ENCODE measurements around the gene EXPH5.
A peak's percentile ranks its signal among the peaks of the same experiment; 100 is the strongest.

Gene EXPH5

DNA sequence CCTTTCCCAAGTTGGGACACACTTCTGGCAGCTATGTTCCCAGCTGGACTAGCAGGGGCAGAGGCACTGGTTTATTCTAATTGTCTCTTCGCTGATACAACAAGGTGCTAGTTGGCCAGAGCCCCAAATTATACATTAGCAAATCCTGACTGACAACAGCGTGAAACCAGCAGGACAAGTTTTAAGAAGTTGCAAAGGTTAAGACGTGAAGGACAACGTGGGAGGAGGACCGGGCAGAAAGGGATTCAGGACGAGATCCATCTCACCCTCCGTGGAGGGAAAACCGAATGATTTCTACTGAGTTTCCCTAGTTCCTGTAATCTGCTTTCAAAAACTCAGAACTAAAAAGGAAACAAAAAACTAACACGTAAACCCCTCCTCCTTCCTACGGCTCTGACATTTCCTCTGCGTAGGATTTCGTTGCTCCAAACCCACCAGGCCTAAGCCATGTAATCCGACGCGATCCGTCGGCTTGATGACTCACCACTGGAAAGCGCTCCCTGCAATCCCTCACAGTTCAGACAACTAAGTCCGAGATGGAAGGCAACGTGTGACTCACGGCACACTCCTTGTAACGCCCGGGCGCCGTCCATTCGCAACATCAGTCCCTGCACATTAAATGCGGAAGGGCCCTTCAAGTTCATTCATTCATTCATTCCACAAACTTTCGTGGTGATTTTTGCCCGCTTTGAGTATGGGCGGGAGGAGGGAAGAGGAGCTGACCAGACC is 96.1 kb downstream of the EXPH5 start:
- POLR2A ChIA-PET = interaction anchor here (0.6 to 1.4 kb wide), 4 partner anchors 18 to 236 kb away, joined by 3 to 7 read pairs (median 3); partner anchors contain the start of gene EXPH5
- TF ChIP-seq ZNF521 (tag by site-specific recombination; IDR thresholded peaks at IDR 0.05) (no peak), ZNF76 (tag by site-specific recombination; IDR thresholded peaks at IDR 0.05; ENCODE audit: borderline replicate concordance, low read depth) (peak; percentile 26; the same call in 1 of the 2 replicates), KLF7 (tag by site-specific recombination; IDR thresholded peaks at IDR 0.05; ENCODE audit: borderline replicate concordance) (no peak), ZNF248 (tag by site-specific recombination; IDR thresholded peaks at IDR 0.05) (no peak), ZNF311 (tag by site-specific recombination; IDR thresholded peaks at IDR 0.05; ENCODE audit: borderline replicate concordance) (no peak), ZNF548 (tag by site-specific recombination; IDR thresholded peaks at IDR 0.05) (no peak), ZNF2 (tag by site-specific recombination; IDR thresholded peaks at IDR 0.05) (peak; percentile 66; the same call in 1 of the 2 replicates), ZNF350 (tag by site-specific recombination; IDR thresholded peaks at IDR 0.05) (no peak), TCF7L2 (IDR thresholded peaks at IDR 0.05; ENCODE audit: borderline replicate concordance, low read depth, low read length) (no peak), ZNF274 (IDR thresholded peaks at IDR 0.05; ENCODE audit: low read length) (no peak), ZNF274 (tag by site-specific recombination; IDR thresholded peaks at IDR 0.05; ENCODE audit: borderline replicate concordance) (no peak)
- TF ChIP-seq, protein P1, sequence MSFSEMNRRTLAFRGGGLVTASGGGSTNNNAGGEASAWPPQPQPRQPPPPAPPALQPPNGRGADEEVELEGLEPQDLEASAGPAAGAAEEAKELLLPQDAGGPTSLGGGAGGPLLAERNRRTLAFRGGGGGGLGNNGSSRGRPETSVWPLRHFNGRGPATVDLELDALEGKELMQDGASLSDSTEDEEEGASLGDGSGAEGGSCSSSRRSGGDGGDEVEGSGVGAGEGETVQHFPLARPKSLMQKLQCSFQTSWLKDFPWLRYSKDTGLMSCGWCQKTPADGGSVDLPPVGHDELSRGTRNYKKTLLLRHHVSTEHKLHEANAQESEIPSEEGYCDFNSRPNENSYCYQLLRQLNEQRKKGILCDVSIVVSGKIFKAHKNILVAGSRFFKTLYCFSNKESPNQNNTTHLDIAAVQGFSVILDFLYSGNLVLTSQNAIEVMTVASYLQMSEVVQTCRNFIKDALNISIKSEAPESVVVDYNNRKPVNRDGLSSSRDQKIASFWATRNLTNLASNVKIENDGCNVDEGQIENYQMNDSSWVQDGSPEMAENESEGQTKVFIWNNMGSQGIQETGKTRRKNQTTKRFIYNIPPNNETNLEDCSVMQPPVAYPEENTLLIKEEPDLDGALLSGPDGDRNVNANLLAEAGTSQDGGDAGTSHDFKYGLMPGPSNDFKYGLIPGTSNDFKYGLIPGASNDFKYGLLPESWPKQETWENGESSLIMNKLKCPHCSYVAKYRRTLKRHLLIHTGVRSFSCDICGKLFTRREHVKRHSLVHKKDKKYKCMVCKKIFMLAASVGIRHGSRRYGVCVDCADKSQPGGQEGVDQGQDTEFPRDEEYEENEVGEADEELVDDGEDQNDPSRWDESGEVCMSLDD (tag by site-specific recombination; IDR thresholded peaks at IDR 0.05) = no peak
- TF ChIP-seq, protein P2, sequence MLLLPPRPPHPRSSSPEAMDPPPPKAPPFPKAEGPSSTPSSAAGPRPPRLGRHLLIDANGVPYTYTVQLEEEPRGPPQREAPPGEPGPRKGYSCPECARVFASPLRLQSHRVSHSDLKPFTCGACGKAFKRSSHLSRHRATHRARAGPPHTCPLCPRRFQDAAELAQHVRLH (tag by site-specific recombination; IDR thresholded peaks at IDR 0.05) = no peak
- TF ChIP-seq, protein P3, sequence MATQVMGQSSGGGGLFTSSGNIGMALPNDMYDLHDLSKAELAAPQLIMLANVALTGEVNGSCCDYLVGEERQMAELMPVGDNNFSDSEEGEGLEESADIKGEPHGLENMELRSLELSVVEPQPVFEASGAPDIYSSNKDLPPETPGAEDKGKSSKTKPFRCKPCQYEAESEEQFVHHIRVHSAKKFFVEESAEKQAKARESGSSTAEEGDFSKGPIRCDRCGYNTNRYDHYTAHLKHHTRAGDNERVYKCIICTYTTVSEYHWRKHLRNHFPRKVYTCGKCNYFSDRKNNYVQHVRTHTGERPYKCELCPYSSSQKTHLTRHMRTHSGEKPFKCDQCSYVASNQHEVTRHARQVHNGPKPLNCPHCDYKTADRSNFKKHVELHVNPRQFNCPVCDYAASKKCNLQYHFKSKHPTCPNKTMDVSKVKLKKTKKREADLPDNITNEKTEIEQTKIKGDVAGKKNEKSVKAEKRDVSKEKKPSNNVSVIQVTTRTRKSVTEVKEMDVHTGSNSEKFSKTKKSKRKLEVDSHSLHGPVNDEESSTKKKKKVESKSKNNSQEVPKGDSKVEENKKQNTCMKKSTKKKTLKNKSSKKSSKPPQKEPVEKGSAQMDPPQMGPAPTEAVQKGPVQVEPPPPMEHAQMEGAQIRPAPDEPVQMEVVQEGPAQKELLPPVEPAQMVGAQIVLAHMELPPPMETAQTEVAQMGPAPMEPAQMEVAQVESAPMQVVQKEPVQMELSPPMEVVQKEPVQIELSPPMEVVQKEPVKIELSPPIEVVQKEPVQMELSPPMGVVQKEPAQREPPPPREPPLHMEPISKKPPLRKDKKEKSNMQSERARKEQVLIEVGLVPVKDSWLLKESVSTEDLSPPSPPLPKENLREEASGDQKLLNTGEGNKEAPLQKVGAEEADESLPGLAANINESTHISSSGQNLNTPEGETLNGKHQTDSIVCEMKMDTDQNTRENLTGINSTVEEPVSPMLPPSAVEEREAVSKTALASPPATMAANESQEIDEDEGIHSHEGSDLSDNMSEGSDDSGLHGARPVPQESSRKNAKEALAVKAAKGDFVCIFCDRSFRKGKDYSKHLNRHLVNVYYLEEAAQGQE (tag by site-specific recombination; IDR thresholded peaks at IDR 0.05) = no peak; the same call in 1 of the 2 replicates
- TF ChIP-seq, protein P4, sequence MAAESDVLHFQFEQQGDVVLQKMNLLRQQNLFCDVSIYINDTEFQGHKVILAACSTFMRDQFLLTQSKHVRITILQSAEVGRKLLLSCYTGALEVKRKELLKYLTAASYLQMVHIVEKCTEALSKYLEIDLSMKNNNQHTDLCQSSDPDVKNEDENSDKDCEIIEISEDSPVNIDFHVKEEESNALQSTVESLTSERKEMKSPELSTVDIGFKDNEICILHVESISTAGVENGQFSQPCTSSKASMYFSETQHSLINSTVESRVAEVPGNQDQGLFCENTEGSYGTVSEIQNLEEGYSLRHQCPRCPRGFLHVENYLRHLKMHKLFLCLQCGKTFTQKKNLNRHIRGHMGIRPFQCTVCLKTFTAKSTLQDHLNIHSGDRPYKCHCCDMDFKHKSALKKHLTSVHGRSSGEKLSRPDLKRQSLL (tag by site-specific recombination; IDR thresholded peaks at IDR 0.05) = no peak
- TF ChIP-seq, protein P5, sequence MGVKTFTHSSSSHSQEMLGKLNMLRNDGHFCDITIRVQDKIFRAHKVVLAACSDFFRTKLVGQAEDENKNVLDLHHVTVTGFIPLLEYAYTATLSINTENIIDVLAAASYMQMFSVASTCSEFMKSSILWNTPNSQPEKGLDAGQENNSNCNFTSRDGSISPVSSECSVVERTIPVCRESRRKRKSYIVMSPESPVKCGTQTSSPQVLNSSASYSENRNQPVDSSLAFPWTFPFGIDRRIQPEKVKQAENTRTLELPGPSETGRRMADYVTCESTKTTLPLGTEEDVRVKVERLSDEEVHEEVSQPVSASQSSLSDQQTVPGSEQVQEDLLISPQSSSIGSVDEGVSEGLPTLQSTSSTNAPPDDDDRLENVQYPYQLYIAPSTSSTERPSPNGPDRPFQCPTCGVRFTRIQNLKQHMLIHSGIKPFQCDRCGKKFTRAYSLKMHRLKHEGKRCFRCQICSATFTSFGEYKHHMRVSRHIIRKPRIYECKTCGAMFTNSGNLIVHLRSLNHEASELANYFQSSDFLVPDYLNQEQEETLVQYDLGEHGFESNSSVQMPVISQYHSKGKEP (tag by site-specific recombination; IDR thresholded peaks at IDR 0.05) = no peak
- TF ChIP-seq, protein P6, sequence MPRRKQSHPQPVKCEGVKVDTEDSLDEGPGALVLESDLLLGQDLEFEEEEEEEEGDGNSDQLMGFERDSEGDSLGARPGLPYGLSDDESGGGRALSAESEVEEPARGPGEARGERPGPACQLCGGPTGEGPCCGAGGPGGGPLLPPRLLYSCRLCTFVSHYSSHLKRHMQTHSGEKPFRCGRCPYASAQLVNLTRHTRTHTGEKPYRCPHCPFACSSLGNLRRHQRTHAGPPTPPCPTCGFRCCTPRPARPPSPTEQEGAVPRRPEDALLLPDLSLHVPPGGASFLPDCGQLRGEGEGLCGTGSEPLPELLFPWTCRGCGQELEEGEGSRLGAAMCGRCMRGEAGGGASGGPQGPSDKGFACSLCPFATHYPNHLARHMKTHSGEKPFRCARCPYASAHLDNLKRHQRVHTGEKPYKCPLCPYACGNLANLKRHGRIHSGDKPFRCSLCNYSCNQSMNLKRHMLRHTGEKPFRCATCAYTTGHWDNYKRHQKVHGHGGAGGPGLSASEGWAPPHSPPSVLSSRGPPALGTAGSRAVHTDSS (tag by site-specific recombination; IDR thresholded peaks at IDR 0.05) = no peak
- TF ChIP-seq, protein P7, sequence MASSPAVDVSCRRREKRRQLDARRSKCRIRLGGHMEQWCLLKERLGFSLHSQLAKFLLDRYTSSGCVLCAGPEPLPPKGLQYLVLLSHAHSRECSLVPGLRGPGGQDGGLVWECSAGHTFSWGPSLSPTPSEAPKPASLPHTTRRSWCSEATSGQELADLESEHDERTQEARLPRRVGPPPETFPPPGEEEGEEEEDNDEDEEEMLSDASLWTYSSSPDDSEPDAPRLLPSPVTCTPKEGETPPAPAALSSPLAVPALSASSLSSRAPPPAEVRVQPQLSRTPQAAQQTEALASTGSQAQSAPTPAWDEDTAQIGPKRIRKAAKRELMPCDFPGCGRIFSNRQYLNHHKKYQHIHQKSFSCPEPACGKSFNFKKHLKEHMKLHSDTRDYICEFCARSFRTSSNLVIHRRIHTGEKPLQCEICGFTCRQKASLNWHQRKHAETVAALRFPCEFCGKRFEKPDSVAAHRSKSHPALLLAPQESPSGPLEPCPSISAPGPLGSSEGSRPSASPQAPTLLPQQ (tag by site-specific recombination; IDR thresholded peaks at IDR 0.05) = peak; percentile 51
- TF ChIP-seq, protein P8, sequence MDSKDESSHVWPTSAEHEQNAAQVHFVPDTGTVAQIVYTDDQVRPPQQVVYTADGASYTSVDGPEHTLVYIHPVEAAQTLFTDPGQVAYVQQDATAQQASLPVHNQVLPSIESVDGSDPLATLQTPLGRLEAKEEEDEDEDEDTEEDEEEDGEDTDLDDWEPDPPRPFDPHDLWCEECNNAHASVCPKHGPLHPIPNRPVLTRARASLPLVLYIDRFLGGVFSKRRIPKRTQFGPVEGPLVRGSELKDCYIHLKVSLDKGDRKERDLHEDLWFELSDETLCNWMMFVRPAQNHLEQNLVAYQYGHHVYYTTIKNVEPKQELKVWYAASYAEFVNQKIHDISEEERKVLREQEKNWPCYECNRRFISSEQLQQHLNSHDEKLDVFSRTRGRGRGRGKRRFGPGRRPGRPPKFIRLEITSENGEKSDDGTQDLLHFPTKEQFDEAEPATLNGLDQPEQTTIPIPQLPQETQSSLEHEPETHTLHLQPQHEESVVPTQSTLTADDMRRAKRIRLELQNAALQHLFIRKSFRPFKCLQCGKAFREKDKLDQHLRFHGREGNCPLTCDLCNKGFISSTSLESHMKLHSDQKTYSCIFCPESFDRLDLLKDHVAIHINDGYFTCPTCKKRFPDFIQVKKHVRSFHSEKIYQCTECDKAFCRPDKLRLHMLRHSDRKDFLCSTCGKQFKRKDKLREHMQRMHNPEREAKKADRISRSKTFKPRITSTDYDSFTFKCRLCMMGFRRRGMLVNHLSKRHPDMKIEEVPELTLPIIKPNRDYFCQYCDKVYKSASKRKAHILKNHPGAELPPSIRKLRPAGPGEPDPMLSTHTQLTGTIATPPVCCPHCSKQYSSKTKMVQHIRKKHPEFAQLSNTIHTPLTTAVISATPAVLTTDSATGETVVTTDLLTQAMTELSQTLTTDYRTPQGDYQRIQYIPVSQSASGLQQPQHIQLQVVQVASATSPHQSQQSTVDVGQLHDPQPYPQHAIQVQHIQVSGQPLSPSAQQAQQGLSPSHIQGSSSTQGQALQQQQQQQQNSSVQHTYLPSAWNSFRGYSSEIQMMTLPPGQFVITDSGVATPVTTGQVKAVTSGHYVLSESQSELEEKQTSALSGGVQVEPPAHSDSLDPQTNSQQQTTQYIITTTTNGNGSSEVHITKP (tag by site-specific recombination; IDR thresholded peaks at IDR 0.05) = peak; percentile 57

More for the DNA sequence above, 96.1 kb downstream of the EXPH5 start:
- H3K4me1 ChIP-seq (ENCODE audit: control insufficient read depth, insufficient read depth, low read length) = no peaks in the 10 kb centered on the region
- peak overlapping the region; percentile 90 for H3K27ac ChIP-seq (ENCODE audit: extremely low read depth, low read depth, low read length)
- peak overlapping the region; percentile 56 for H3K4me3 ChIP-seq (ENCODE audit: low read depth, low read length)
- peaks cover 0 to 4% of the 10 kb centered on the region in 2 experiments; a peak in 1 of 3 replicates for H3K36me3 ChIP-seq (ENCODE audit: control insufficient read depth in 2 of 2, insufficient read depth in 1 of 2, low read length in 2 of 2)
- CTCF ChIA-PET = interaction anchor here (0.7 kb wide), 1 partner anchor 1025 kb away, joined by 3 read pairs; no protein-coding TSS in a partner anchor
- H3K9me3 ChIP-seq (ENCODE audit: control insufficient read depth, insufficient read depth, low read depth, low read length) = no peaks in the 10 kb centered on the region
